GM10266 (cell line): ENCODE results near the gene RXRA.

Source experiments
- DNase-seq: peaks from one replicate; pipeline ENCODE4 v3.0.0; 2012; ENCODE audit errors: extremely low spot score
- CTCF ChIP-seq: IDR thresholded peaks from 2 replicates; pipeline ENCODE4 v1.5.1; 2012; ENCODE audit warnings: mild to moderate bottlenecking, low read depth; ENCODE audit not compliant: control insufficient read depth, insufficient read depth; ENCODE audit errors: missing control alignments

Gene RXRA

GRCh38 chr9:134425401-134425800, 99.1 kb downstream of the RXRA start:
- no peak for DNase-seq
- no peak for TF ChIP-seq CTCF

DNA sequence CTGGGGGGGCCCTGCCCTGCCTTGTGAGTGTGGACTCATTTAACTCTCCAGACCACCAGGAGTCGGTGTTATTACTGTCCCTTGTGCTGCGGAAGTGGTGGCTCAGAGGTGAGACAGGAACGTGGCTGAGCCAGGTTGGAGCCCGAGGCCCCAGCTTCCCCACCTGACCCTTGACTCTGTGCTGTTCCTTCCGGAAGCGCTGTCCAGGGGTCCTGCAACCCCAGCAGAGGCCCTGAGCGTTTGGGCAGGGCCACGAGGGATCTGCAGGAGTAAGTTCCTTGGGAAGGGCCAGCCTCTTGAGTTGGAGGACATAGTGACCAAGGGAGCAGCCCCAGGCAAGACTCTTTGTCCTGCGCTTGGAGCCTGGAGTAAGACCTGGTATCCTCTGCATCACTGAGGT, 99.6 kb downstream of the RXRA start:
- no peak for DNase-seq
- no peak for TF ChIP-seq CTCF

DNA sequence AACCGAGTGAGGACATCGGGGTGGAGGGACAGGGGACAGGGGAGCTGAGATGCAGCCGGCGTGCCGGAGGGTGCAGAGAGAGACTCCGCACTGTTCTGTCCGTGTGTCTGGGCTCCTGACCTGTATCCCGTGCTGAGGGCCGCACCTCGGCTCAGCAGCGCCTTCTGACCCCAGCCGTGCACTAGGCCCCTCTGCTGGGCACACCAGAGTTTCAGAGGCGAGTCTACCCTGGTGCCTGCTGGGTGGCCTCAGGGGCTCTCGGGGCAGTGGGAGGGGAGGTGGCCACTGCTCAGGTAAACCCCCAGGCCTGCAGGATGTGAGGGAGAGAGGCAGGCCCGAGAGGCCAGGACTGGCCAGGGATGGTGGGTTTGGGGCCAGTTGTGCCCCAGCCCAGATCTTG, 100.2 kb downstream of the RXRA start:
- DNase-seq: no peak
- TF ChIP-seq CTCF: no peak

DNA sequence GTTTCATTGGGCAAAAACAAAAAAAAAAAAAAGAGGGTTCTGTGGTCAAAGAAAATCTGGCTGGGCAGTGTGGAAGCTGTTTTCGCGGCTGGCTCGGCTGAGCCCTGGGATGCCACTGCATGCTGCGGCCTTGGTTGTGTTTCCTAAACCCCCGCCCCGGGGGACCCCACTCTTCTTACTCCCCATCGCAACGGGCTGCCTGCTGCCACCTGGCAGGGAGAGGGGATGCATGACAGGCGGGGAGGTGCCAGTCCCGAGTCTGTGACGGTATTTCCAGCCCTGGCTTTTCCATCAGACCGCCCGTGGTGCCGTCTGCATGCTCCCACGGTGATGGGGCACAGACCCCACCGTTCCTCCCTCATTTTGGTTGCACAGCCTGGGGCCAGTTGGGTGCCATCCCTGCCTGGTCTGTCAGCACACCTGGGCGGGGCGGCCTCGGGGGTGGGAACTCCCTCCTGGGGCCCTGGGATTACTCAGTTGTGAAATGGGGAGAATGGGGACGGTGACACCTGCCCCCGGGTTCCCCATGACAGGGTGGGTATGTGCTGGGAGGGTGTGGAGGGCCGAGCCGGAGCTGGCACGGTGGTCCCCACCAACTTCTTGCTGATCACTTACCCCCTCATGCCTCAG, 101.0 kb downstream of the RXRA start:
- DNase-seq: no peak
- no peak for TF ChIP-seq CTCF

- DNase-seq: no peak
- TF ChIP-seq CTCF: no peak
These were observed 102.3 kb downstream of the RXRA start for GRCh38 chr9:134428559-134428958.

DNA sequence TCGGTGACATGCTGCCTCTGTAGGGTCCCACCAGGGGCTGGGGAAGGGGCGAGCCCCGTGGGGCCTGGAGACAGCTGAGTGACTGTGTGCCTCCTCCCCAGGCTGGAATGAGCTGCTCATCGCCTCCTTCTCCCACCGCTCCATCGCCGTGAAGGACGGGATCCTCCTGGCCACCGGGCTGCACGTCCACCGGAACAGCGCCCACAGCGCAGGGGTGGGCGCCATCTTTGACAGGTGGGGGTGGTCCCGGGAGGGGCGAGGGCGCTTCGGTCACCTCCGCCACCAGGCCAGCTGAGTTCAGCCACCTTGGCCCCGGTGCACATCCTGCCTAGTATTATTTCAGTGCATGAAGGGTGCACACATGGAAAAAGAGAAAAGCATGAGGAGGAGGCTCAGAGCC, 102.8 kb downstream of the RXRA start:
- no peak for TF ChIP-seq CTCF
- no peak for DNase-seq

- no peak for TF ChIP-seq CTCF
- no peak for DNase-seq
These were observed 103.2 kb downstream of the RXRA start for GRCh38 chr9:134429481-134429880.
